HG02588 (cell line): ENCODE results near the gene IMMP2L.
"Not testable (repeated sequence)": the region's sequence is repeated elsewhere in the genome, so short reads cannot be mapped to it uniquely, and the experiment has no call there.

Experiments used
- ATAC-seq: cut with Tn5 transposase; IDR thresholded peaks from one replicate; pipeline ENCODE4 v1.9.1; 2021; ENCODE audit warnings: mild to moderate bottlenecking, moderate library complexity; ENCODE audit not compliant: unreplicated experiment

Gene IMMP2L

GRCh38 chr7:111510584-111511378 lies 51.5 kb downstream of the IMMP2L start:
- no peak for ATAC-seq

GRCh38 chr7:111510062-111510461 lies 52.2 kb downstream of the IMMP2L start:
- ATAC-seq, result no peak

- ATAC-seq, result no peak
Measured at GRCh38 chr7:111509288-111509687, 53.0 kb downstream of the IMMP2L start.

GRCh38 chr7:111508387-111508786 lies 53.9 kb downstream of the IMMP2L start:
- ATAC-seq, result no peak

GRCh38 chr7:111505422-111505821 lies 56.9 kb downstream of the IMMP2L start:
- ATAC-seq, result not testable (repeated sequence)

GRCh38 chr7:111501799-111502198 lies 60.5 kb downstream of the IMMP2L start:
- ATAC-seq, result not testable (repeated sequence)

GRCh38 chr7:111499027-111499426 lies 63.3 kb downstream of the IMMP2L start:
- ATAC-seq, result no peak

GRCh38 chr7:111498391-111499007 lies 63.8 kb downstream of the IMMP2L start:
- no peak for ATAC-seq

- no peak for ATAC-seq
Measured at GRCh38 chr7:111495173-111495810, 67.0 kb downstream of the IMMP2L start.

GRCh38 chr7:111492234-111492633 lies 70.1 kb downstream of the IMMP2L start:
- no peak for ATAC-seq

GRCh38 chr7:111486472-111487142 lies 75.7 kb downstream of the IMMP2L start:
- ATAC-seq, result no peak

GRCh38 chr7:111485701-111486380 lies 76.5 kb downstream of the IMMP2L start:
- ATAC-seq, result no peak

- no peak for ATAC-seq
Measured at GRCh38 chr7:111483078-111483477, 79.2 kb downstream of the IMMP2L start.

GRCh38 chr7:111477462-111478225 lies 84.6 kb downstream of the IMMP2L start:
- no peak for ATAC-seq

- no peak for ATAC-seq
Measured at GRCh38 chr7:111476586-111477293, 85.6 kb downstream of the IMMP2L start.

- ATAC-seq, result no peak
Measured at GRCh38 chr7:111475959-111476358, 86.3 kb downstream of the IMMP2L start.

GRCh38 chr7:111475419-111475748 lies 86.9 kb downstream of the IMMP2L start:
- no peak for ATAC-seq

- ATAC-seq, result no peak
Measured at GRCh38 chr7:111474723-111475418, 87.4 kb downstream of the IMMP2L start.
